CD4-positive, alpha-beta T cell treated with Interleukin-2 at 100 ng/mL for 4 hours (primary cell): ENCODE results near the gene CACNG4.

Experiments
- DNase-seq: peaks from one replicate; pipeline ENCODE4 v3.0.0-alpha.2; 2020; ENCODE audit warnings: low spot score

The CACNG4 gene

DNA sequence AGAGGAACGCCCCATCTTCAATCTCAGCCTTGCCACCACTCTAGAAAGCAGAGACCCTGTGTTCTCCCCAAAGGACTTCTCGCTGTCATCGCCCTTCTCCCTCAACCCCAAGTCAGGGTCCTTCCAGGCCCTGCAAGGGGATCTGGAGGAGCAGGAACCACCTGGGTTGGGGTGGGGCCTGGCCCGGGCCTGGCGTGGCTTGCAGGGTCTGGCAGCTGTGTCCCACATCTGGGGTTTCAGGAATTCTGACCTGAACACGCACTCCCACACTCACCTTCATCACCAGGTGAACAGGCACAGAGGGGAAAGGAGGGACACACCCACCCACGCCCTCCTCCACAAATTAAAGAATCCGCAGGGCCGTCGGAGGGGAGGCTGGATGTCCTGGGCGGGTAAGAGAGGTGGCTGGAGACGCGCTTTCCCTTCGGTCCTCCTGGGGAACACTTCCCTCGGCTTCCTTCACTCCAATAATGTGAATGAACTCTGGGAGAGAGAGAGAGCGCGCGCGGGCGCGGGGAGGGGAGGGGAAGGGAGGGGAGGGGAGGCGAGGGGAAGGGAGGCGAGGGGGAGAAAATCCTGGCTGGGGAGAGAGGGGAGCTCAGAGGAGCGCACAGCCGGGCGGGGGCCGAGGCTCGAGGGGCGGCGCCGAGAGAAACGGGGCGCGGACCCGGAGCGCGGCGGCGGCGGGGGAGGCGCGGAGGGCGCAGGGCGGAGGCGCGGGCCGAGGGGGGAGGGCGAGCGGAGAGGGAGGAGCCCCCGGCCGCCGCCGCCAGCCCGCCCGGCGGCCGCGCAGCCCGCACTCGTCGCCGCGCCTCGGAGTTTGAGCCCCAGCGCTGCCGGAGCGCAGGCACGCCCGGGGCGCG, at the start of gene CACNG4:
CACNG4 (plus strand) TSS at position 799 of the 863 bp plus-strand sequence. CDS start 205 bp downstream, outside the sequence.
- DNase-seq = no peak

DNA sequence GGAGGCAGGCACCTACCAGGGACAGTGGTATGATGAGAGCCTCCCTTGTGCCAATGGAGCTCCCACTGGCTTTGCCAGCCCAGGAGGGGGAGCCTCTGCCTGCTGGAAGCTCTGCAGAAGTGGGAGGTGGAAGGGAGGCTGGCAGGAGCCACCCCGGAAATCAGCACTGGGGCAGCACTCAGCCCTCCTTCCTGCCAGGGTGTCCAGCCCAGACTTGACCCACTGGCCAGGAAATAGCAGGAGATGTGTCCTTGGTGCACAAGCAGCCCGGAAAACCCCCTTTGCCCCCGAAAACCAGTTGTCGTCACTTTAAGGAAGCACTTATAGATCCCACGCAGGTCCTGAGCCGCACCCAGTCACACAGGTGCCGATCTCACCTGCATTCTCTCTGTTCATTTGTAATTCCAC, 49.3 kb upstream of the CACNG4 start:
- no peak for DNase-seq

DNA sequence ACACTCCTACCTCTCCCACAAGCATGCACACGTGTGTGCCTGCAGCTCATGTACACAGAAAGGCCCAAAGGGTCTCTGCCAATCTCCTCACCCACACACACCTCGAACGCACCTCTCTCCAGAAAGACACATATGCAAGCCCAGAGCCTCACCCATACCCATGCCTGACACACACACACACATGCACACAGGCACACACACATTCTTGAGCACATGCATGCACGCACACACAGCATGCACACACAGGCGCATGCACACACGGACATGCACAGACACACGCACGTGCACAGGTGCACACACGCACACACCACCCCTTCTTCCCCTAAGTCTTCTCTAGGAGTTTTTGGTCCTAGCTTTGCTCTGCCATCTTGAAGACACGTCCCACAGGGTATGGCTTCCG, 48.7 kb upstream of the CACNG4 start:
- no peak for DNase-seq

DNA sequence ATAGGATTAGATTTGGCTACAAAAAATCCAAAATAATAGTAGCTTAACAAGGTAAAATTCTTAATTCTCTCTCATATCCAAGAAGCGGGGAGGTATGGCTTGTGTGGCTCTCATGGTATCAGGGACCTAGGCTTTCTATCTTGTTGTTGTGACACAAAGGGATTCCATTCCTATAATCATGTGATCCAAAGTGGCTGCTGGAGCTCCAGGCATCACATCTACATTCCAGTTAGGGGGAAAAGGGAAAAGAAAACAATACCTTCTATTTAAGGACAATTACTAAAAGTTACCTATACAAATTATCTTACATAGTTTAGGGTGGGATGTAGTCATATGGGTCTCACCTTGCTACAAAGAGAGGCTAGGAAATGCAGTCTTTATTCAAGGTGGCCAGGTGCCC, 47.6 kb upstream of the CACNG4 start:
- no peak for DNase-seq

DNA sequence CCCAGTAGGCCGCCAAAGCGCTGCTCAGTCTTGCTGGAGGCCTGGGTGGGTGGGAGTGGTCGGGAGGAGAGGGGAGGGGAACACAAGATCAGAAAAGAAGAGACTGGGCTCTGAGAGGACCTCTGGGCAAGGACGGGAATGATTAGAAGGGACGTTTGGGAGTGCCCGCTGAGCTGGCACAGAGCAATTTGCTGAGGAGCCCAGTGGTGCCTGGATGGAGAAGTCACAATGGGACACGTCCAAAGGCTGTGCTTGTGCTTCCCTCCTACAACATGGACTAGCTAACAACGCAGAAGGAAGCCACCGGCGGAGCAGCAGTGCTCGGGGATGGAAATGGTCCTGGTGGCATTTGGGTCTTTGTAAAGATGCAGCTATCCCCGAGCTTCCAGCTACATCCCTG, 45.6 kb upstream of the CACNG4 start:
- no peak for DNase-seq

DNA sequence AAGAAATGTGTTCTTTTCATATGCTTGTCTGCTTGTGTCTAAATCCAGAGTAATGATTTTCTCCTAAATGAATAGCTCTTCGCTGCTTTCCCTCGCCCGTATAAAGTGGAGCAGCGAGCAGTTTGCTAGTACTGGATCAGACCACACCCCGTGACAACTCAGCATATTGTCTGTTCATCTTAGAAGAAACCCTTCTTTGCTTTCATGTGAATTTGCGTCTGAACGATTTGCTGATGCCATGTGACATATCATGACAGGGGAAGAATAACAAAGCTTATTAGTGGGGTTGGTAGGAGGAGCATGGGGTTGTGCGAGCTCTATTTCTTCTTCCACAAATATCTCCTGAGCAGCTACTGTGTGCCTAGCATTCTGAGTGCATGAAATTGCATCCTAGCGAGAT, 44.1 kb upstream of the CACNG4 start:
- DNase-seq = no peak

DNA sequence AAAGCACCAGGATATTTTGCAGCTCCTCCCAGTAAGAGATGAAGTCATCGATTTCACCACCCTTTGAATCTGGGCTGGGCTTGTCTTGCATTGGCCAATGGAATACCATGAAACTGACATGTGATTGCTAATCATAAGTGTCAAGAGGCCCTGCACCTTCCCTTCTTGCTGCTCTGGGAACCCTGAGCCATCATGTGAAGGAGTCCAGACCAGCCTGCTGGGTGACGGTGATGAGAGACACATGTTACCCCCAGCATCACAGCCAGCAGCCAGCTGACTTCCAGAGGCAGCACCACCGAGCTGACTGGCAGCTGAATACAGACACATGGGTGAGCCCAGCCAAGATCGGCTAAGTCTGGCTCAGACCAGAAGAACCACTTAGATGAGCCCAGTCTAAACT, 43.6 kb upstream of the CACNG4 start:
- DNase-seq = no peak

DNA sequence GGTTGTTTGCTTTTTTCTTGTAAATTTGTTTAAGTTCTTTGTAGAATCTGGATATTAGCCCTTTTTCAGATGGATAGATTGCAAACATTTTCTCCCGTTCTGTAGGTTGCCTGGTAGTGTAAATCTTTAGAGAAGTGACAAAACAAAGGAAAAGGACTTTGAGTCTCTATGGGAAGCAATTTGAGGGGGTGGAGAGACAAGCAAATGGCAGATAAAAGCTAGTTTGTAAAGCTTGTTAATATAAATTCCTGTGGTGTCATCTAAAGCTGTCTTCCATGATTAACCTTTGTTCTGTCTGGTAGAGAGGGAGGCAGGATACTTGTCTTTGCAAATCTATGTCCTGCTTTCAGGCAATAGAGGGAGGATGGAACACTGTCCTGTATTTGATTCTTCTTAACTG, 40.6 kb upstream of the CACNG4 start:
- DNase-seq = no peak

DNA sequence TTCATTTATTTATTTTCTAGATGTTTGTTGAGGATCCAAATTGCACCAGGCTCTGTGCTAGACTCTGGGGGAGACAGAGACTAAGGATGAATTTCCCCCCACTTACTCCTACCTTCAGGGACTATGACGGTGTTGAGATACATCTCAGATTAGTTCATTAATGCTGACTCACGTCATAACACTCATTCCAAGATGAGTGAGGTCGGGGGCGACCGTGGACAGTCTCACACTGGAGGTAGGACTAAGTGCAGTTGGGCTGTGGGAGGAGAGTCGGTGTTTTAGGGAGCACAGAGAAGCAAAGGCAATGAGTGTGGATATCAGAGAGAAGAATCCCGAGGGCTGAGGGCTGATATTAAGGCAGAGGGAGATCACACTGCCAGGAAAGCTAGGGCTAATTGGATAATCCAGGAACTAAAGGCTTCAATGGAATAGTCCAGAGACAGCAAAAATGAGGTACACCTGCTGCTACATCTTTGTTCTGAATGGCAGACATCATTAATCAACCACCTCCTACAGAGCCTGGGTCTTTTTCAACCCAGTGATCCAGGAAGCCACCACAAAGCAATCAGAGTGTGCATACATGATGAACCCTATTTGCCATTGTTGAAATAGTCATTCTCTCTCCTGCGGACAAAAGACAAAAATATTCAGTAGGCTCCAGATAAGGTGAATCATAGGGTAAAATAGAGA, 38.6 kb upstream of the CACNG4 start:
- no peak for DNase-seq

DNA sequence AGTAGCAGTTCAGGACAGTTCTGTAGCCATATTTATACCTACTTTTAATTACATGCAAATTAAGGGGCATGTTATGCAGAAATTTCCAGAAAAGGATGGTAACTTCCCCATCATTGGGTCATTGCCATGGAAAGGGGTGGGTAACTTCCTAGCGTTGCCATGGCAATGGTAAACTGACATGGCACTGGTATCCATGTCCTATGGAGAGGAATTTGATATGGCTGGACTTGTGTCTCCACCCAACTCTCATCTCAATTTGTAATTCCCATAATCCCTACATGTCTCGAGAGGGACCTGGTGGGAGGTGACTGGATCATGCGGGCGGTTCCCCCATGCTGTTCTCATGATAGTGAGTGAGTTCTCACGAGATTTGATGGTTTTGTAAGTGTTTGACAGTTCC, 35.6 kb upstream of the CACNG4 start:
- DNase-seq = no peak

DNA sequence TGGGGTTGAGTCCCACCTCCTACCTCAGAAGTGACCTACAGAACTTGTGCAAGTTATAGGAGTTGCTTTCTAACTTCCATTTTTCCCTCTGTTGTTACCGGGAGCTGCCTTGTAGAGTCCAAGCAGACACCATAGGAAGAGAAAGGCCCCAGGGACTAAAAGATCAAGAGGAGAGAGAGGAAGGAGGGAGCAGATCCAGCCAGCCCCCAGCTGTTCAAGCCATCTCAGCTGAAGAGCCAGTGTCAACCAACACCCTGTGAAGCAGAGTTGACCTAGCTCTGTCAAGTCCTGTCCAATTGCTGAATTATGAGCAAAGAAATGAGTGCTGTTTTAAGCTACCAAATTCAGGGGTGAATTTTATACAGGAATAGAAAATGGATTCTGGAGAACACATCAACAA, 34.9 kb upstream of the CACNG4 start:
- no peak for DNase-seq

DNA sequence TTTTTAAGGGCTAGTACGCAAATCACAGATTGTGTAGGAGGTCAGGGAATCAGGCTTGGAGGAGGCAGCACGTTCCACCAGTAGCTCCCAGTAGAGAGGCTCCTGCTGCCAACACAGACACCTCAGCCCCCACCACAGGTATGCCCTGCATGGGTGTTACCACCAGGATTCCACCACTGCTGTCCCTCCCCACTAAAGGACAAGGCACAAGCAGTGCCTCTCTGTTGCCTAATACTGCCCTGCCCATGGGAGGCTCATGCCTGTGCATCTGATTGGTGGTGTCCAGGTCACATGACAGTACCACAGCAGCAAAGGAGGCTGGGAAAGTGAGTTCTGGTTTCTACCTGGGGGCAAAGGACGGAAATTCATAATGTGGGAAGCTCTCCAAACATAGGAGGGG, 33.6 kb upstream of the CACNG4 start:
- DNase-seq = no peak

DNA sequence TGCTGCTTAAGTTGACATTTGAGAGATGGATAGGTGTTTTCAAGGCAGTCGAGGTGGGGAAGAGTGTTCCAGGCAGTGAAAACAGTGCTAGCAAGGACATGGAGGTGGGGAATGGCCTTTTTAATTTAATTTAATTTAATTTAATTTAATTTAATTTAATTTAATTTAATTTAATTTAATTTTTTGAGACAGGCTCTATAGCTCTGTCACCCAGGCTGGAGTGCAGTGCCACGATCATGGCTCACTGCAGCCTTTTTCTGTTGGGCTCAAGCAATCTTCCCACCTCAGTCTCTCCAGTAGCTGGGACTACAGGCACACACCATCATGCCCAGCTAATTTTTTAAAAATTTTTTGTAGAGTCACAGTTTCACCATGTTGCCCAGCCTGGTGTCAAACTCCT, 32.2 kb upstream of the CACNG4 start:
- no peak for DNase-seq

DNA sequence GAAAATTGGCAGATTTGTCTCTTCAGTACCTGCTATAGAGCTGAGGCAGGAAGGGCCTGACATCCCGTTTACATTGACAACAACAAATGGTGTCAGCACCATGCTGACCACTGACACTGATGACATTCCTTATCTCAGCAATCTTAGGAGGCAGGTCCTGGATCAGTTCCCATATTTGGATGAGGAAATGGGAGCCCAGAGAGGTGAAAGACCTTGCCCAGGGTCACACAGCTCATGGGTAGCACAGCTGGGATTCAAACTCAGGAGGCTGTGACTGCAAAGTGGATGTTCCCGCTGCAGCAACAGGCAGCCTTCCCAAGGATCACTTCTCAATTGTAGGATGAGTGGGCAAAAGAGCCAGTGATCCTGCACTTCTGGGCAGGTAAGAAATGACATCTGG, 30.5 kb upstream of the CACNG4 start:
- no peak for DNase-seq

DNA sequence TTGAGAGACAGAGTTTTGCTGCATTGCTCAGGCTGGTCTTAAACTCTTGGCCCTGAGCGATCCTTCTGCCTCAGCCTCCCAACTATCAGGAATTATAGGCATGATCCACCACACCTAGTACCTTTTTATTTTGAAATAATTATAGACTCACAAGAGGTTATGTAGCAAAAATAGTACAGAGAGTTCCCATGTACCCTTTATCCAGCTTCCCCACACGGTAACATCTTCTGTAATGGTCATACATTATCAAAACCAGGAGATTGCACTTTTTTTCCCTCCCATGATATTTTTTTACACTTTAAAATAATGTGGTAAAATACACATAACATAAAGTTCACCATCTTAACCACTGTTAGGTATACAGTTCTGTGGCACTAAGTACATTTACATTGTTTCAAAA, 28.8 kb upstream of the CACNG4 start:
- DNase-seq = no peak

DNA sequence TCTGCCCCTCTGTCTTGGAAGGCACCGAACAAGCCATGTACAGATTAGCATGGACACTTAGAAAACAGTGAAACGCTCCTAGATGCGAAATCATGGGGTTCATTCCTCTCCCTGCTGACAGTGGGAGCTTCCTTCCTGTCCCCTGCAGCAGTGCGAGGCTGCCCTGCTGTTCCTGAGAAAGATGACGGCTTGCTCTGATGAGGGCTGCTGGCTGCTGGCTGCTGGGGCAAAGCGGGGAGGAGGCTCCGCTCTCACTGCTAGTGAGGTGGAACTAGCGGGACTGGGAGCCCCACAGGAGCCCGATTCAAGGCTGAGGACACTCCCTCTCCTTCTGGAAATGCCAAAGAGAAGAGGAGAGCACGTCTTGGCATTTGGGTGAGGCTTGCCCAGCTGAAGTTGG, 25.9 kb upstream of the CACNG4 start:
- no peak for DNase-seq

DNA sequence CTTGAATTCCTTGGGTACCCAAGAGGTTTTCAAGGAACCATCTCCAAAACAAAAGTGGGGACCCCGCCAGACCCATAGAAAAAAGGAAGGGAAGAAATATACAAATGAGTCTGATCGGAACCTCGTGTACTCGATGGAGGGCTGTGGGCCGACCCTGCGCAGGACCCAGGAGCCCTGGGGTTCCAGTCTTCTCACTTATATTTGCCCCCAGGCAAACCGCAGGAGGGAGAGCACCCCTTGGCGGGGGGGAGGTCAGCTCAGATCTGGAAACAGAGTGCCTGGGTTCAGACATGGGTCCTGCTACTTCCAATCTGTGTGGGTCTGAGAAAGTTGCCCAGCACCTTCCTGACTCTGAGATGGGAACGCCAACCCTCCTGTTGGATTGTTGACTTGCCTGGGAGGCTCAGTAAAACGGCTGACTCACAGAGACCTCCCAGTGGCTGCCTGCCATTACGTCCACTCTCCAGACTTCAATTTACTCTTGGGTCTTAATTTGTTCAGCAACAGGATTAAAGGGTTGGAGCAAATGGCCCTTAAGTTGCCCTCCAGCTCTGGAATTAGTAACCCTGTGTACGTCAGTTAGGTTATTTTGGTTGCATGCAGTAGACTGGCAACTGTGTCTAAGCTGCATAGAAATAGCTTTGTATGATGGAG, 24.9 kb upstream of the CACNG4 start:
- DNase-seq = no peak

DNA sequence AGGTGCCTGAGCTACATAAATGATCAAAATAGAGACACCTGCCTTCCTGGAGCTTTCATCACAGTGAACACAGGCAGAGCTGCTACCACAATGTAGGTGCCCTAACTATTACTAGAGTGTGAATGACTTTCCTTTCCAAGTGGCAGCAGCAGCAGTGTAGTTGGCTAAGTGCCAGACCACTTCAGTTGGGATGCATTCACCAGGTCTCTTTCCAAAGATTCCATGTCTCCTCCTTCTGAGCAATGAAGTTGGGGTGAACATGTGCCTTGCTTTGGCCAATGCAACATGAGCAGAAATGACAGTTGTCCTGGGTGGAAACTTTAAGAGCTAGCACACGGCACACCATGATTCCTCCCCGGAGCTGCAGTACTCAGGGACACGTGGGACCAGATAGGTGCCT, 23.3 kb upstream of the CACNG4 start:
- DNase-seq = no peak

DNA sequence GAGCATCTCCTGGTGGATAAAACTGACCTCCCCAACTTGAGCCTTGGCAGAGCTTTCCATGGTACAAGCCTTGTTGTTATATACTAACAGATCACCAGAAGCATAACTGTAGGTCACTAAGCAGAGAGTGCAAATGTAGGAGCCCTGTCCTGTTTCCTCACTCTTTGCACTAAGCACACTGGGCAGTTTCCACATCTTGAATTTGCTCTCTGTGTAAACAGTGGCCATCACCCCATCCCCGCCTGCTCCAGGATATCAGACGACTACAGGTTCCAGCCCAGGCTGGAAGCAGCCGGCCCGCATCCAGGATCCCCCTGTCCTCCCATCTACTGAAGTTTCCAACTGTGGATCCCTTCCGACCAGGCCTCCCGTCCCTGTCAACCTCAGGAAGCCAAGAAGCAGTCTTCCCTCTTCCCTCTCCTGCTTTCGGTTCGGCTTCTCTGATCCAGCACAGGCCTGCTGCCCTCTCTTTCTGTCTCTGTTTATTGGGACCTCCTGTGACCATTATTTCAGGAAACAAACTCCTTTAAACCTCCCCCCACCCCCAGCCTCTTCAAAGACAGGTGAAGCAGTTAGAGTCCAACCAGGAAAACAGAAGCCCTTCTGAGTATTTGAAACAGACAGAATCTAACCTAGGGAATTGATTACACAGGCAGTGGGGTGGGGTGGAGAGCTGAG, 22.6 kb upstream of the CACNG4 start:
- DNase-seq = no peak

DNA sequence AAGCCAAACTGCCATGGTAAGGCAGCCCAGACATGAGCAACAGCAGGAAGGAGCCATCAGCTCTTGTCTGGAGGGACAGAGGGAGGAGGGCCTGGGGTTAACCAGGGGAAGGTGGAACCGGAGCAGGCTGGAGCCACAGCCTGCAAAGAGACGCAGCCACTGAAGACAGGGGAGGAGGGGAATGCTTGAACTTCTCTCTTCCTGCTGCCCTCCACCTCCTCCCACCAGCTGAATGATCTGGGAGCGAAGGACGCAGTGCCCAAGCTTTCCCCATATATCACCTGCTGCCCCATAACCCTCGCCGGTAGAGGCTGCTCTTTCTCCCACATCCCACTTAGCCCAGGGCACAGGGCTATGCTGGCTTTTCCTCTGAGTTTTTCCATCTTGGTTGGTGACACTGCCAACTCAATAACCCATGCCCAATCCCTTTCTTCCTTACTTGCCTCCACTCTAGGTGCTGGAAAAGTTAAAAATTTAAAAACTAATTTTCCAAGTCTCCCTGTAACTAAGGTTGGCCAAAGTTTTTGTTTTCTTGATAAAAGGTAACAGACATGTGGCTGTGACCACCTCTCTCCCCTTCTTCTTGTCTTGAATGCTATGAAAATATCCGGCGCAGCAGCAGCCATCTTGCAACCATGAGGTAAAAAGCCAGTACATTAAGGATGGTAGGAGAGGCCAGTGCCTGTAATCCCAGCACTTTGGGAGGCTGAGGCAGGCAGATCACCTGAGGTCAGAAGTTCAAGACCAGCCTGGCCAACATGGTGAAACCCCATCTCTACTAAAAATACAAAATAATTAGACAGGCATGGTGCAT, 21.8 kb upstream of the CACNG4 start:
- DNase-seq = no peak

DNA sequence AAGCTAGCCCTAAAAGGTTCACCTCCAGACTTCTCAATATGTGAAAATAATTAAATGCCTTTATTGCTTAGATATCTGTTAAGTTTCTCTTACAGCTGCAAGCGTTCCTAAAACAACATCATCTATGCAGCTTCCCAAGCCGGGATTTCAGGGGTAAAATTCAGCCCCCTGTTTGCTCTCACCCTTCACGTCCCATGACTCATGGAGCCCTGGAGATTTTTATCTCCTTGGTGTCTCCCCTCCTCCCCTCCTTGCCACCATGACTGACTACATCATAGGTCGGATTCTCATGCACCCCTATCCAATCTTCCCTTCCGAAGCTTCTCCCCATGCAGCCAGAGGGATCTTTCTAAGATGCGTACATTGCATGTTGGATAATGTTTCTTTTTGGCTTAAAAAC, 21.0 kb upstream of the CACNG4 start:
- no peak for DNase-seq
